22Rv1 (cell line): ENCODE results near the gene FBXO31.

ENCODE experiments used
- ZFX ChIP-seq: fragments of 450-650 bp; IDR thresholded peaks from 2 replicates; pipeline ENCODE4 v1.6.1; 2017; ENCODE audit warnings: antibody characterized with exemption, borderline replicate concordance
- TF ChIP-seq, protein P1 (sequence below): fragments of 450-650 bp; IDR thresholded peaks from 2 replicates; pipeline ENCODE4 v1.5.1; 2017; ENCODE audit warnings: mild to moderate bottlenecking

DNA sequence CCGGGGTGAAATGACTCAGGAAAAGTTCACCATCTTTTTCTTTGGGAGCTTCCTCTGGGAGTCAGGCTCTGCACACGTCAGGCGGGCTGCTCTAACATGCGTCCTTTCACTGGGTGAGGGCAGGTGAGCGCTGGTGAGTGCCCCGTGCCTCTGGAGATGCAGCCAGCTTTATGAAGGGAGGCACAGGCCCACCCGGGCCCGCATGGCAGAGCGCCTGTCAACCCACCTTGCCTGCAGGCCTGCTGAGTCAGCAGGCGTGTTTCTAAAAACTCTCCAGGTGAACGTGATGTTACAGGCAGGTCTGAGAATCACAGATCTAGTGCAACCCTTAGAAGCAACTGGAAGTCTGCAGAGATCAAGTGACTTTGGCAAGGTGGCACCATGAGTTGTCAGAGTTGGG lies 27.0 kb upstream of the FBXO31 start:
- TF ChIP-seq, protein P1, sequence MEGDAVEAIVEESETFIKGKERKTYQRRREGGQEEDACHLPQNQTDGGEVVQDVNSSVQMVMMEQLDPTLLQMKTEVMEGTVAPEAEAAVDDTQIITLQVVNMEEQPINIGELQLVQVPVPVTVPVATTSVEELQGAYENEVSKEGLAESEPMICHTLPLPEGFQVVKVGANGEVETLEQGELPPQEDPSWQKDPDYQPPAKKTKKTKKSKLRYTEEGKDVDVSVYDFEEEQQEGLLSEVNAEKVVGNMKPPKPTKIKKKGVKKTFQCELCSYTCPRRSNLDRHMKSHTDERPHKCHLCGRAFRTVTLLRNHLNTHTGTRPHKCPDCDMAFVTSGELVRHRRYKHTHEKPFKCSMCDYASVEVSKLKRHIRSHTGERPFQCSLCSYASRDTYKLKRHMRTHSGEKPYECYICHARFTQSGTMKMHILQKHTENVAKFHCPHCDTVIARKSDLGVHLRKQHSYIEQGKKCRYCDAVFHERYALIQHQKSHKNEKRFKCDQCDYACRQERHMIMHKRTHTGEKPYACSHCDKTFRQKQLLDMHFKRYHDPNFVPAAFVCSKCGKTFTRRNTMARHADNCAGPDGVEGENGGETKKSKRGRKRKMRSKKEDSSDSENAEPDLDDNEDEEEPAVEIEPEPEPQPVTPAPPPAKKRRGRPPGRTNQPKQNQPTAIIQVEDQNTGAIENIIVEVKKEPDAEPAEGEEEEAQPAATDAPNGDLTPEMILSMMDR: no peak
- TF ChIP-seq ZFX: no peak
